MM.1S (cell line): Measurements from ENCODE around the gene DRD3.

Experiments used
- EZH2 ChIP-seq: fragments of 300-600 bp; sonication (generic); optimal IDR thresholded peaks from 2 replicates; pipeline ENCODE3; 2017; ENCODE audit warnings: low read depth, mild to moderate bottlenecking, antibody characterized with exemption, low read length, mixed read lengths
- EZH2phosphoT487 ChIP-seq: fragments of 300-600 bp; sonication (generic); IDR thresholded peaks from 2 replicates; pipeline ENCODE4 v1.6.1; 2018; ENCODE audit warnings: antibody characterized with exemption, low read length
- TF ChIP-seq, protein P1 (sequence below): fragments of 300-600 bp; sonication (generic); IDR thresholded peaks from 2 replicates; pipeline ENCODE4 v1.5.1; 2016; ENCODE audit warnings: antibody characterized with exemption, low read length, mixed read lengths

DNA sequence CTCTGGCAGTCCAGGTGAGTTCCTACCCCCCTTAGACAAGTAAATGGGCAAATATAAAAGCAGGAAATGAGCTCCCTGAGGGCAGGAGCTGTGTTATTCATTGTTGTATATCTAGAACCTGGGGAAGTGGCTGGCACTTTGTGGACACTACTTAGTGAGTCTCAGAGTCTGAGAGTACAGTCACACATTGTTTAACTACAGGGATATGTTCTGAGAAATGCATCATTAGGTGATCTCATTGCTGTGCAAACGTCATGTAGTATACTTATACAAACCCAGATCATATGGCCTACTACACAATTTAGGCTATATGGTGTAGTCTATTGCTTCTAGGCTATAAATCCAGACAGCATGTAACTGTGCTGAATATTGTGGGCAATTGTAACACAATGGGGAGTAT, 52.4 kb downstream of the DRD3 start:
- TF ChIP-seq, protein P1, sequence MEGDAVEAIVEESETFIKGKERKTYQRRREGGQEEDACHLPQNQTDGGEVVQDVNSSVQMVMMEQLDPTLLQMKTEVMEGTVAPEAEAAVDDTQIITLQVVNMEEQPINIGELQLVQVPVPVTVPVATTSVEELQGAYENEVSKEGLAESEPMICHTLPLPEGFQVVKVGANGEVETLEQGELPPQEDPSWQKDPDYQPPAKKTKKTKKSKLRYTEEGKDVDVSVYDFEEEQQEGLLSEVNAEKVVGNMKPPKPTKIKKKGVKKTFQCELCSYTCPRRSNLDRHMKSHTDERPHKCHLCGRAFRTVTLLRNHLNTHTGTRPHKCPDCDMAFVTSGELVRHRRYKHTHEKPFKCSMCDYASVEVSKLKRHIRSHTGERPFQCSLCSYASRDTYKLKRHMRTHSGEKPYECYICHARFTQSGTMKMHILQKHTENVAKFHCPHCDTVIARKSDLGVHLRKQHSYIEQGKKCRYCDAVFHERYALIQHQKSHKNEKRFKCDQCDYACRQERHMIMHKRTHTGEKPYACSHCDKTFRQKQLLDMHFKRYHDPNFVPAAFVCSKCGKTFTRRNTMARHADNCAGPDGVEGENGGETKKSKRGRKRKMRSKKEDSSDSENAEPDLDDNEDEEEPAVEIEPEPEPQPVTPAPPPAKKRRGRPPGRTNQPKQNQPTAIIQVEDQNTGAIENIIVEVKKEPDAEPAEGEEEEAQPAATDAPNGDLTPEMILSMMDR: no peak
- TF ChIP-seq EZH2 (no peak), EZH2phosphoT487 (no peak)
